HG03442 (cell line): ENCODE data around the gene MYO1F.

Source experiments
- ATAC-seq: cut with Tn5 transposase; IDR thresholded peaks from one replicate; pipeline ENCODE4 v1.9.1; 2021; ENCODE audit warnings: mild to moderate bottlenecking, moderate library complexity; ENCODE audit not compliant: unreplicated experiment

MYO1F gene

GRCh38 chr19:8473648-8474476 is 103.4 kb downstream of the MYO1F start:
- ATAC-seq = peak; percentile 42
